Brain pericyte (primary cell): Measurements from ENCODE around the gene FANCE.
A peak's percentile ranks its signal among the peaks of the same experiment; 100 is the strongest.
"Not testable (repeated sequence)": the region's sequence is repeated elsewhere in the genome, so short reads cannot be mapped to it uniquely, and the experiment has no call there.

Experiments
- DNase-seq: peaks from one replicate; pipeline ENCODE4 v3.0.0-alpha.2; 2012; ENCODE audit warnings: low read depth, low spot score

FANCE gene

GRCh38 chr6:35496841-35497570, 44.9 kb downstream of the FANCE start, which contains the start of gene TEAD3:
Gene TEAD3, minus strand, starts transcription at chr6:35497079.
- DNase-seq, result no peak

- peak; percentile 38 for DNase-seq
These were observed 45.7 kb downstream of the FANCE start for GRCh38 chr6:35497571-35498421.

- DNase-seq, result no peak
These were observed 46.4 kb downstream of the FANCE start for GRCh38 chr6:35498422-35499067.

- DNase-seq, result no peak
These were observed 47.2 kb downstream of the FANCE start for GRCh38 chr6:35499372-35499771.

- DNase-seq, result no peak
These were observed 48.6 kb downstream of the FANCE start for GRCh38 chr6:35500782-35501181.

- DNase-seq, result no peak
These were observed 49.6 kb downstream of the FANCE start for GRCh38 chr6:35501784-35502183.

GRCh38 chr6:35503534-35503933, 51.4 kb downstream of the FANCE start:
- no peak for DNase-seq

- DNase-seq, result no peak
These were observed 53.9 kb downstream of the FANCE start for GRCh38 chr6:35505999-35506412.

GRCh38 chr6:35506536-35506935, 54.4 kb downstream of the FANCE start:
- no peak for DNase-seq

GRCh38 chr6:35507221-35507620, 55.1 kb downstream of the FANCE start:
- no peak for DNase-seq

- DNase-seq, result no peak
These were observed 55.9 kb downstream of the FANCE start for GRCh38 chr6:35508027-35508426.

GRCh38 chr6:35508542-35508941, 56.4 kb downstream of the FANCE start:
- DNase-seq, result no peak

GRCh38 chr6:35510916-35511561, 58.9 kb downstream of the FANCE start:
- DNase-seq, result no peak

GRCh38 chr6:35511562-35511941, 59.4 kb downstream of the FANCE start:
- no peak for DNase-seq

GRCh38 chr6:35512006-35512405, 59.9 kb downstream of the FANCE start:
- no peak for DNase-seq

GRCh38 chr6:35512740-35513139, 60.6 kb downstream of the FANCE start, which contains the start of gene TULP1:
Gene TULP1, minus strand, starts transcription at chr6:35512896. Its CDS starts 38 bp downstream, at chr6:35512858.
- DNase-seq, result no peak

GRCh38 chr6:35514587-35514986, 62.4 kb downstream of the FANCE start:
- DNase-seq, result no peak

GRCh38 chr6:35515939-35516338, 63.8 kb downstream of the FANCE start:
- not testable (repeated sequence) for DNase-seq
